Hematopoietic multipotent progenitor cell (in vitro differentiated cells): ENCODE measurements around the gene LRRC32. TPM values are rescaled to one million over a fixed set of nuclear protein-coding genes. Genes with fewer than 3 reads are reported as not detected.
"Not testable (repeated sequence)": the region's sequence is repeated elsewhere in the genome, so short reads cannot be mapped to it uniquely, and the experiment has no call there.

Experiments
- DNase-seq, 3 donors: peaks; one replicate each; pipeline ENCODE4 v3.0.0-alpha.2; 2011 to 2015; ENCODE audit warnings: low read depth in 2 of 3, low spot score in 2 of 3
- total RNA-seq: library from RNA; depleted of rRNA; stranded (reverse); fragments of >200 nt; gene quantifications from one replicate; pipeline ENCODE4 v1.2.3, GENCODE V29; 2012

The LRRC32 gene
- total RNA-seq, 1 donor: 0.27 TPM

- no peak for DNase-seq
Observed at GRCh38 chr11:76653674-76654284, 16.8 kb downstream of the LRRC32 start.

DNA sequence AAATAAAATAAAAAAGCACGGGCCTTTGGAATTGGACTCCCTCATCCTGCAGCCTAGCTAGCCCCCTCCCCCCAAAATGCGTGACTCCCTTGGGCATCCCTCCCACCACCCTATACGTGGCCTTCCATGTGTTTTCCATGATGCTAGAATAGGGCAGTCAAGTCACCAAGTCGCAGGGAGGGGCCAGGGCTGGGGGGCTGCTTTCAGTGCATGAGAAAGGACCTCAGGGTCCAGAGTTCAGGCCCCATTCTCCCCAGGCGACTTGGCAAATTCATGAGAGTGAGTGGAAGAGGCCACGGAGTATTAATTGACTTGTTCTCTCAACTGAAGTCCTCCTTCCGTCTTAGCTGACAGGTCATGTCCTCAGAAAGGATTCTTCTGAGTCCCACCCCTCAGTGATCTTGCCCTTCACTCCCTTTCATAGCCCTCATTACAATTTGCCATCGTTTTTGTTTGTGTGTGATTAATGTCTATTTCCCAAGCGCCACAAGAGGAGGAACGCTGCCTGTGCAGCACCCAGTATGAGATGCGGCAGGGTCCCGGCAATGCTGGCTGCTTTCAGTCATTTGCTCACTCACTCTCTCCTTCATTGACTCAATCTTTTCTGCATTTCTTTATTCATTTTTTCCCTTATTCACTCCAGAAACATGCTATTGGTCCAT lies 17.4 kb downstream of the LRRC32 start:
- DNase-seq: no peak

- no peak for DNase-seq
Observed at GRCh38 chr11:76649851-76650372, 20.6 kb downstream of the LRRC32 start.

DNA sequence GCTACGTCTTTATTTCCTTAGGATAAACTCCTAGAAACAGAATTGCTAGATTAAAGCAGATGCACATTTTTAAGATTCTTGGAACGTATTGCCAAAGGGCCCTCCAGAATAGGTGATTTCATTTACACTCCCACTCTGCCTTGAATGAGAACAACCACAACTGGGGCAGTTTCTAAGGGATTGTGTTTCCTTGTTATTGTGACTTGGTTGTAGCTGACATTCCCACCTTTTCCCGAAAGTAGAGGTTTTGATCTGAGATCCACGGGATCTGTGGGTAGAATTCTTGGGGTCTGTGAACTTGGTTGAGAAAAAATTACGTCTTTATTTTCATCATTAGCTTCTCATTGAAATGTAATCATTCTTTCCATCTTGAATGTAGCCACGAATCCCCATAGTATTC lies 21.5 kb downstream of the LRRC32 start:
- no peak for DNase-seq

DNA sequence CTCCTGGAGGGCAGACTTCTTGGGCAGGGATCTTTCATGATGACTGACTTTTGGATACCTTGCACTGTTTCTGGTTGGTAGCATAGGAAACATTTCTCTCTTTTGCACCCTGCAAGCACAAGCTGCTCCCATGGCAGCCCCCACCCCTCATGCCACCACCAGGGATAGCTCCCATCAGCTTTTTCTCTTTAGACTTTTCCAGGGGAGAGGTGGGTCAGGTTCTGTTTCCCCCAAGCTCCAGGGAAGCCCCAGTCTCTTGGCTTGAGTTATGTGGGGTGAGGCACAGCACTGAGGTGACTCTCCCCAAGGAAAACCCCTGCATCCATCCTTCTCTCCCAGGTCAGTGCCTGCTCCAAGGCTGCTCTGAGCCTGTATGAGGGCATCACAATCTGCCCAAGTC lies 22.5 kb downstream of the LRRC32 start:
- no peak for DNase-seq

- no peak for DNase-seq
Observed at GRCh38 chr11:76646882-76647534, 23.5 kb downstream of the LRRC32 start.

DNA sequence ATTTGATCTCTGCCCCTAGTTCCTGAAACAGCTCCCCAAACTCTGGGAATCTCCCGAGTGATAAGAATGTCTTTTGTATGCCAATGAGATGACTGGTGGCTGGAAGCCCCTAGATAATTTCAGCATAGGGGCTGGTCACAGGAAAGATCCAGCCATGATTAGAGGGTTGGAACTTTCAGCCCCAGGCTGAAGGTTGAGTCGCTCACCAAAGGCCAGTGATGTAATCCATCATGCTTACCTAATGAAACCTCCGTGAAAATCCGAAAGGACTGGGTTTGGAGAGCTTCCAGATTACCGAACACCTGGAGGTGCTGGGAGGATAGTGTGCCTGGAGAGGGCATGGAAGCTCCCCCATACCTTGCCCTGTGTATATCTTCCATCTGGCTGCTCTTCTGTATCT lies 26.0 kb downstream of the LRRC32 start:
- no peak for DNase-seq

DNA sequence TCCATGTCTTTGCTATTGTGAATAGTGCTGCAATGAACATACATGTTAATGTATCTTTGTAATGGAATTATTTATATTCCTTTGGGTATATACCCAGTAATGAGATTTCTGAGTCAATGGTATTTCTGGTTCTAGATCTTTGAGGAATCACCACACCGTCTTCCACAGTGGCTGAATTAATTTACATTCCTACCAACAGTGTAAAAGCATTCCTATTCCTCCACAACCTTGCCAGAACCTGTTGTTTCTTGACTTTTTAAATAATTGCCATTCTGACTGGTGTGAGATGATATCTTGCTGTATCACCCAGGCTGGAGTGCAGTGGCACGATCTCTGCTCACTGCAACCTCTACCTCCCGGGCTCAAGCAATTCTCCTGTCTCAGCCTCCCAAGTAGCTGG lies 26.8 kb downstream of the LRRC32 start:
- not testable (repeated sequence) for DNase-seq

DNA sequence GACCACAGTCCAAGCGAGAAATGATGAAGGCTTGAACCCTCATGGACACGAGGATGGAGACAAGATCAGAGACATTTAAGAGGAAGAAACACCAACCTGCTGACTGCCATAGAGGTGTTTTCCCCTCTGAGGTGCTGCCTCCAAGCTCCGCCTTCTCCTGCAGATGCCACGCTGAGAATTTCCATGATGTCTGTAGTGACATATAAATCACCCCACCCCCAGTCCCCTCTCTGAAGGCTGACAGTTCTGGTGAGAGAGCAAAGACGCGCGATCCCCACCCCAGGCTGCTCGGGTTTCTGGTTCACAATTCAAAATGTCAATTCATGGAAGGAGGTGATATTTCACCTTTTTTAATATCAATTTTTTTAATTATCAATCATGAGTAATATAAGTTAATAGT lies 28.2 kb downstream of the LRRC32 start:
- no peak for DNase-seq

DNA sequence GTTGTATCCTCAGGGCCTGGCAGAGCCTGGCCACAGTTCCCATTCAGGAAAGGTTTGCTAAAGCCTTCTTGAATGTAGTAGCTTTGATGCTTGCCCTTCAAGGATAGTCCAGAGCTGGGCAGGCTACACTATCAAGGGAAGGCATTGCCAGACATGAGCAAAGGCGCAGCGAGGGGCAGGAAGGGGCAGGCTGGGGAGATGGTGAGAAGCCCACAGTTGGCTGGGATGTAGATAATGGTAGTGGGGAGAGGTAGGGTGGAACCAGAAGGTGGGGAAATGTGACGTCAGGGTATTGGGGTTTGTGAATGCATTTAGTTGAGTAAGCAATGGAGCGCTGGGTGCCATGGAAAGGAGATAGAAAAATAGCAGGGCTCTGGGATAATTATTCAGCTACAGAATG lies 28.6 kb downstream of the LRRC32 start:
- DNase-seq: no peak

DNA sequence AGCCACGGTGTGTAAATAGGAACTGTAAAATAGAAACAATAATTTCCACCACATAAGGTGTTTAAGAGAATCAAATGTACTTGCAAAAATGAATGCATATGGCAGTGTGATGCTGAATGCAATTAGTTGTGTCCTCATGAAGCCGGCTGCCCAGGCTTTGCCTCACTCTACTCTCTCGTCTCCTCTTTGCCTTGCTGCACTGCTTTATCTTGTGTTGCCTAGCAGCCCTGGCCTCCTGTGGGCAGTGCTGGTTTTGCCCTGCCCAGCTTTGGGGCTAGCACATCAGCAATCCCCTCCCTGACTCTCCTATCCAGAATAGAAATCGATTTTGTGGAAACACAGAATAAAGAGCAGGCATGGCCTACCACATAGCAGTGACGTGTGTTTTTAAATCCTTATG lies 30.0 kb downstream of the LRRC32 start:
- no peak for DNase-seq

DNA sequence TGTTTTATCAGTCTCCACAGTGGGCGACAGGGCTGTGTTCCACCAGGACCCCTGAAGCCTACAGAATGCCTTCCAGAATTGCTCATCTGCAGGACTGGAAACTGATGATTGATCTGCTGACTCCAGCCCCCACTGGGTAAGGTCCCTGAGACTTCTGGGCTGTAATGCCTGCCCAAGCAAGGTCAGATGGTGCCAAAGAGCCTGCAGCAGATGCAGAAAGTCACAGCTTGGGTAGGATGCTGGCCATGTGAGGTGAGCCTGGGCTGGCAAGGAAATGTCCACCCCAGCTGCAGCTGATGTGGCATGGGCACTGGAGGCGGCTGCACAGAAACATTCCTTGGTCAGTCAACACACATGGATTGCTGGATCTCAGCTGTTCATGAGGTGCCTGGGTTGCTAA lies 30.9 kb downstream of the LRRC32 start:
- DNase-seq: no peak

DNA sequence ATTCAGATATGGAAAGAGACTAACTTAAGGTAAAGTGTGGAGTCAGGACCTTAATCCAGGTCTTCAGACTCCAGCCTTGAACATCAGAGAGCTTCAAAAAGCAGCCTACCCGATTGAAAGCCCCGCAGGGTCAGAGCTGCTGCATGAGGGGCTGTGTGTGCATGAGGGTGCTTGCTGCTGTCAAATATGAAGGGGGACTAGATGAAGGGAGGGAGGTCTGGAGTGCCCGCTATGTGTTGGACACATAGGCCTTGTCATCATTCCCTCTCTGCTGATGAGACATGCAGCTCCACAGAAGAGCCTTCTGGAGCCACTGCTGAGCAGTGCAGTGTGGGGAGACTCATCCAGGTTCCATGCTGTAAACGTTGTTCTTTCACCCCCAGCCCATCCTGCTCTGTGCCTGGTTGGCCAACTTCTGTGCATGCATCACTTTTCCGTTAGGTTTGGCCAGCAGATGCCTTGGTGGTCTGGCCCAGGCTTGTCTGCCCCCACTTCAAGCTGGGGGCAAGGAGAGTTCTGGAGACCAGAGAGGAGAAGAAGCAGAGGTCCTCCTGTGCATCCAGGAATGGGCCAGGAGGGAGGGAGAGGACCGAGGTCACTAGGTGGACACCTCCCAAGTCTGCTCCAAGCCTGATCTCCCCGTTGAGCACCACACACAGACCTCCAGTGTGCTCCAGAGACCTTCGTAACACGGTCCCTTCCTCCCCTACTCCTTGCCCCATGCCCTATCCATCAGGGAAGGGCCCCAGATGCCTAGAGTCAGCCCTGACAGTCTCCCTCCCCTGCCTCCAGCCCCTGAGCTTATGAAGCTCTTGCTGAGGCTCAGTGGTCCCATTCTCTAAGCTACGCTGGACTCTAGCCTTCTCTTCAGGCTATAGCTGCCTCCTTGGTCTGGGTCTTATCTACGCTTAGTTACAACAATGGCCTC lies 32.0 kb downstream of the LRRC32 start:
- no peak for DNase-seq

- DNase-seq: peak in 2 of 3 donors; percentile 46 to 86
Observed at GRCh38 chr11:76637491-76638269, 32.9 kb downstream of the LRRC32 start.

DNA sequence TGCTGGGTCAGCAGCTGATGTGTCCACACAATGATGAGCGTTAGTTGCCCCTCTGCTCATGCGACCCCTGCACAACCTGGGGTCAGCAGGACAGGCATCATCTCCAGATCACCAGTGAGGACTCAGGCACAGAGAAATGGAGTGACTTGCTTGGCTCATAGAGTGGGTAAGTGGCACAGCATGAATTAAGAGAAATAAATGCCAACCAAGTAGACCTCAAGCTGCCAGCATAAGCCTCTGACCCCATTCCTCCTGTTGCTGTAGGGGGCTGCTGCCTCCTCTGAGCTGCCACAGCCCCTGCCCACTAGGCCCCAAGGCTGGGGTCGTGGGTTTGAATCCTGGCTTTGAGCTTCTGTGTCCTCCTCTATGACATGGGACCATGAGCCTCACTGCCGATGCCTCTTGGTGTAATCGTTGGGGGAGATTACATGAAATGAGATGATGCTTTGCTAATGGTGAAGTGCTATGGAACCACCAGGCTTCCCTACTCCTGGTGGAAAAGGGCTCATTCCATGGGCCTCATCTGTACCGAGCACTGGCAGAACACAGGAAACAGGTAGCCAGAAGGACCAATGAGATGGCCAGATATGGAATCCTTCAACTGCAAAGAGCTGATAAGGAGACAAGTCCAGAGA lies 33.6 kb downstream of the LRRC32 start:
- DNase-seq: no peak

- no peak for DNase-seq
Observed at GRCh38 chr11:76635991-76636738, 34.4 kb downstream of the LRRC32 start.

- DNase-seq: no peak
Observed at GRCh38 chr11:76634886-76635285, 35.7 kb downstream of the LRRC32 start.

DNA sequence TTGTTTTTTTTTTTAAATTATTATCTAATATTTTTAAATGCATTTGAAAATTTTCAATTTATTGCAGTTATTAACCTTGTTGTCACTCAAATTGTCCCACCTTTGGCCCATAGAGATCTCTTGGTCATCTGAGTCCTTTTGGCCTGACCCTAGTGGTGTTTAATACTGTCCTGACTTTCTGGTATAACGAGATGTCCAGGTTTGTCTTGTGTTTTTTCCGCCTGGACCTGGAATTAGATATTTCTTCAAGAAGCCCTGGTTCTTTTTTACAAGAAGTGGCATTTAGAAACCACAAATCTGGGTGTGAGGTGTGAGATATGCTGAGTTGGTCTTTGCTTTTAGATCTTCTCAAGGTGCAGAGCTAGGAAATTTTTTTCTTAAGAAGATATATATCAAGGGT lies 38.1 kb downstream of the LRRC32 start:
- no peak for DNase-seq
